Ishikawa (cell line): Measurements from ENCODE around the gene ATXN3L.

ENCODE experiments used
- CEBPB ChIP-seq: IDR thresholded peaks from 2 replicates; pipeline ENCODE4 v1.6.1; 2012
- CREB1 ChIP-seq: IDR thresholded peaks from 2 replicates; pipeline ENCODE4 v1.6.1; 2012; ENCODE audit warnings: low read depth
- EGR1 ChIP-seq: IDR thresholded peaks from 2 replicates; pipeline ENCODE4 v1.6.1; 2012
- EP300 ChIP-seq: IDR thresholded peaks from 2 replicates; pipeline ENCODE4 v1.6.1; 2012; ENCODE audit warnings: borderline replicate concordance
- NFIC ChIP-seq: IDR thresholded peaks from 2 replicates; pipeline ENCODE4 v1.6.1; 2012
- RAD21 ChIP-seq: IDR thresholded peaks from 2 replicates; pipeline ENCODE4 v1.6.1; 2012; ENCODE audit warnings: low read depth
- REST ChIP-seq: IDR thresholded peaks from 2 replicates; pipeline ENCODE4 v1.6.1; 2012; ENCODE audit warnings: low read depth, mild to moderate bottlenecking
- TAF1 ChIP-seq: IDR thresholded peaks from 2 replicates; pipeline ENCODE4 v1.6.1; 2012; ENCODE audit warnings: low read depth, mild to moderate bottlenecking
- USF1 ChIP-seq: IDR thresholded peaks from 2 replicates; pipeline ENCODE4 v1.6.1; 2012
- YY1 ChIP-seq: IDR thresholded peaks from 2 replicates; pipeline ENCODE4 v1.6.1; 2012; ENCODE audit warnings: low read depth
- ZBTB7A ChIP-seq: IDR thresholded peaks from 2 replicates; pipeline ENCODE4 v1.6.1; 2012; ENCODE audit warnings: low read depth
- TF ChIP-seq, protein P1 (sequence below): IDR thresholded peaks from 2 replicates; pipeline ENCODE4 v1.6.1; 2012

DNA sequence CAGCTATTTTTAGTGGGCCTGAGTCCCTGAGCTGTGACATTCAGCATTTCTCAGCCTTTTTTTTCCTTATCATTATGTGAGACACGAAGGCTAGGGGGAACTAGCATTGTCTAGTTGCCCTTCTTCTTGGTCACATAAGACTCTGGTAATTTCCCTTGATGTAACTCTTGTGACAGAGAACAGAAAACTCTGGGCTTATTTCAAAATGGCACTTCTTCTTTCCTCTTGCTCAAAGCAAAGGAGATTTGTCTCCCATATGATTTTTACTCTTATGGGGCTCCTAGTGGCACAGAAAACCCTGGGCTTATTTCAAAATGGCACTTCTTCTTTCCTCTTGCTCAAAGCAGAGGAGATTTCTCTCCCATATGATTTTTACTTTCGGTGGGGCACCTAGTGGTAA lies 14.7 kb downstream of the ATXN3L start:
- TF ChIP-seq, protein P1, sequence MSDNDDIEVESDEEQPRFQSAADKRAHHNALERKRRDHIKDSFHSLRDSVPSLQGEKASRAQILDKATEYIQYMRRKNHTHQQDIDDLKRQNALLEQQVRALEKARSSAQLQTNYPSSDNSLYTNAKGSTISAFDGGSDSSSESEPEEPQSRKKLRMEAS, result no peak
- no peak for TF ChIP-seq EP300
- TF ChIP-seq CREB1, result no peak
- TF ChIP-seq TAF1, result no peak
- no peak for TF ChIP-seq NFIC
- TF ChIP-seq REST, result no peak
- no peak for TF ChIP-seq CEBPB
- TF ChIP-seq USF1, result no peak
- TF ChIP-seq YY1, result no peak
- TF ChIP-seq EGR1, result no peak
- no peak for TF ChIP-seq RAD21
- TF ChIP-seq ZBTB7A, result no peak
